RWPE1 (cell line): ENCODE results near the gene VTI1A.
"Not testable (repeated sequence)": the region's sequence is repeated elsewhere in the genome, so short reads cannot be mapped to it uniquely, and the experiment has no call there.

ENCODE experiments used
- CTCF ChIA-PET: fragments of 350-600 bp; sonication (Branson Sonifier 250); formaldehyde crosslinking; extraction: SDS; loops from one replicate; lab custom pipeline; 2021; lab: Yijun Ruan, JAX
- POLR2A ChIA-PET: fragments of 400-600 bp; formaldehyde crosslinking; extraction: SDS; loops from one replicate; lab custom pipeline; 2020; ENCODE audit warnings: antibody characterized with exemption; ENCODE audit not compliant: low non-redundant PET; lab: Yijun Ruan, JAX
- DNase-seq: peaks from one replicate; pipeline ENCODE4 v3.0.0; 2012; ENCODE audit warnings: low spot score
- H3K27ac ChIP-seq: fragments of 450-650 bp; 2 replicates; pipeline ENCODE4 v1.5.1; 2017
- CTCF ChIP-seq: fragments of 450-650 bp; conservative IDR thresholded peaks from 2 replicates; pipeline ENCODE4 v1.5.1; 2017; ENCODE audit warnings: low read depth, mild to moderate bottlenecking

Gene VTI1A

GRCh38 chr10:112461029-112461887 lies 14.2 kb downstream of the VTI1A start:
- no peak for TF ChIP-seq CTCF
- no peak overlapping the region for H3K27ac ChIP-seq
- CTCF ChIA-PET: interaction anchor here (2.0 kb wide), 1 partner anchor 11 kb away, joined by 8 read pairs; no protein-coding TSS in a partner anchor
- peak; percentile 26 for DNase-seq
- POLR2A ChIA-PET: no interaction called here

- CTCF ChIA-PET: interaction anchor here (0.6 to 0.9 kb wide), 4 partner anchors 8 to 349 kb away, joined by 3 to 6 read pairs (median 4); no protein-coding TSS in a partner anchor
- POLR2A ChIA-PET: not testable (repeated sequence)
These were observed 17.1 kb downstream of the VTI1A start for GRCh38 chr10:112464074-112464473.

GRCh38 chr10:112465299-112465883 lies 18.4 kb downstream of the VTI1A start:
- TF ChIP-seq CTCF: no peak
- no peak for DNase-seq
- no peak overlapping the region for H3K27ac ChIP-seq
- ChIA-PET POLR2A (no interaction called here), CTCF (no interaction called here)

More at GRCh38 chr10:112464074-112464473, 17.1 kb downstream of the VTI1A start:
- DNase-seq, H3K27ac ChIP-seq: not testable (repeated sequence)

- CTCF ChIA-PET: interaction anchor here (0.6 to 0.7 kb wide), 2 partner anchors 20 to 1055 kb away, joined by 3 to 4 read pairs; partner anchors contain the start of gene ZDHHC6
- POLR2A ChIA-PET: no interaction called here
- TF ChIP-seq CTCF: no peak
These were observed 19.8 kb downstream of the VTI1A start for GRCh38 chr10:112466802-112467201.

GRCh38 chr10:112467541-112468075 lies 20.6 kb downstream of the VTI1A start:
- no peak overlapping the region for H3K27ac ChIP-seq
- no peak for DNase-seq
- POLR2A ChIA-PET: no interaction called here
- TF ChIP-seq CTCF: no peak
- CTCF ChIA-PET: interaction anchor here (0.6 to 0.7 kb wide), 2 partner anchors 21 to 1054 kb away, joined by 3 to 4 read pairs; partner anchors contain the start of gene ZDHHC6

More at GRCh38 chr10:112466802-112467201, 19.8 kb downstream of the VTI1A start:
- no peak for DNase-seq
- no peak overlapping the region for H3K27ac ChIP-seq

GRCh38 chr10:112471878-112472487 lies 25.0 kb downstream of the VTI1A start:
- TF ChIP-seq CTCF: peak; percentile 83
- CTCF ChIA-PET: interaction anchor here (0.5 to 1.7 kb wide), 32 partner anchors 9 to 1013 kb away, joined by 3 to 16 read pairs (median 3); partner anchors contain the start of genes VTI1A and ZDHHC6
- POLR2A ChIA-PET: no interaction called here
- no peak overlapping the region for H3K27ac ChIP-seq
- DNase-seq: peak; percentile 57
